GM23338 (cell line): ENCODE results near the gene CRYBG1. TPM values are rescaled to one million over a fixed set of nuclear protein-coding genes. Genes with fewer than 3 reads are reported as not detected.

Experiments used
- ATAC-seq: fragments of 200-7000 bp; cut with Tn5 transposase; 3 replicates; pipeline ENCODE4 v1.9.1; 2020
- DNase-seq: peaks from one replicate; pipeline ENCODE4 v3.0.0-alpha.2; 2015; ENCODE audit warnings: low spot score
- H2AFZ ChIP-seq: fragments of 200-600 bp; sonication (generic); 2 replicates; pipeline ENCODE4 v1.8.0; 2016; ENCODE audit warnings: antibody characterized with exemption, mild to moderate bottlenecking, moderate library complexity
- H3F3A ChIP-seq: fragments of 200-600 bp; sonication (generic); replicated peaks from 2 replicates; pipeline ENCODE4 v1.8.0; 2017; ENCODE audit warnings: antibody characterized with exemption, mixed run types, low read depth
- H3K27ac ChIP-seq: fragments of 200-600 bp; sonication (generic); 2 replicates; pipeline ENCODE4 v1.6.1; 2016; ENCODE audit warnings: low read depth
- H3K27me3 ChIP-seq: fragments of 200-600 bp; sonication (generic); 2 replicates; pipeline ENCODE4 v1.8.0; 2016; ENCODE audit warnings: mild to moderate bottlenecking, mixed run types, moderate library complexity; ENCODE audit not compliant: insufficient read depth
- H3K36me3 ChIP-seq: fragments of 200-600 bp; sonication (generic); 2 replicates; pipeline ENCODE4 v1.8.0; 2016; ENCODE audit warnings: mild to moderate bottlenecking; ENCODE audit not compliant: insufficient read depth
- H3K4me1 ChIP-seq: fragments of 200-600 bp; sonication (generic); 2 replicates; pipeline ENCODE4 v1.8.0; 2016; ENCODE audit warnings: mild to moderate bottlenecking, moderate library complexity; ENCODE audit not compliant: insufficient read depth
- H3K4me2 ChIP-seq: fragments of 200-600 bp; sonication (generic); 2 replicates; pipeline ENCODE4 v1.7.1; 2017; ENCODE audit warnings: mixed run types
- H3K4me3 ChIP-seq: fragments of 200-600 bp; sonication (generic); 2 replicates; pipeline ENCODE4 v1.6.1; 2016; ENCODE audit warnings: mixed run types
- H3K79me2 ChIP-seq: fragments of 200-600 bp; sonication (generic); replicated peaks from 2 replicates; pipeline ENCODE4 v1.8.0; 2017; ENCODE audit warnings: mild to moderate bottlenecking; ENCODE audit not compliant: insufficient read depth
- H3K9me2 ChIP-seq: fragments of 200-600 bp; sonication (generic); 2 replicates; pipeline ENCODE4 v1.8.0; 2017; ENCODE audit not compliant: insufficient read depth
- H4K20me1 ChIP-seq: fragments of 200-600 bp; sonication (generic); replicated peaks from 2 replicates; pipeline ENCODE4 v1.8.0; 2017; ENCODE audit warnings: mild to moderate bottlenecking; ENCODE audit not compliant: insufficient read depth
- H3K27ac Mint-ChIP-seq: 2 replicates; pipeline ENCODE4 v1.8.0; 2020; ENCODE audit warnings: inconsistent platforms, mild to moderate bottlenecking, moderate library complexity, mixed read lengths
- H3K27me3 Mint-ChIP-seq: 3 replicates; pipeline ENCODE4 v1.8.0; 2022; ENCODE audit warnings: low read depth, mild to moderate bottlenecking, moderate library complexity, mixed read lengths, inconsistent platforms; ENCODE audit not compliant: insufficient read depth, poor library complexity
- H3K36me3 Mint-ChIP-seq: 3 replicates; pipeline ENCODE4 v1.8.0; 2021; ENCODE audit warnings: low read depth, mild to moderate bottlenecking, inconsistent platforms, moderate library complexity, mixed read lengths
- H3K4me1 Mint-ChIP-seq: 3 replicates; pipeline ENCODE4 v1.8.0; 2020; ENCODE audit warnings: mild to moderate bottlenecking, inconsistent platforms, mixed read lengths
- H3K4me3 Mint-ChIP-seq: 3 replicates; pipeline ENCODE4 v1.8.0; 2021; ENCODE audit warnings: moderate library complexity, mild to moderate bottlenecking, inconsistent platforms, mixed read lengths
- H3K9me3 Mint-ChIP-seq: 3 replicates; pipeline ENCODE4 v1.8.0; 2020; ENCODE audit warnings: moderate library complexity, mild to moderate bottlenecking, inconsistent platforms, mixed read lengths
- CREB1 ChIP-seq: fragments of 250-450 bp; sonication (Bioruptor Pico); IDR thresholded peaks from 2 replicates; pipeline ENCODE4 v1.5.0; 2020; ENCODE audit warnings: low read depth, mild to moderate bottlenecking, moderate library complexity
- JUNB ChIP-seq: IDR thresholded peaks from one replicate; pipeline ENCODE4 v1.6.1; 2016; ENCODE audit warnings: antibody characterized with exemption; ENCODE audit not compliant: unreplicated experiment
- NANOG ChIP-seq: IDR thresholded peaks from 2 replicates; pipeline ENCODE4 v1.6.1; 2016; ENCODE audit warnings: antibody characterized with exemption, borderline replicate concordance
- STAT1 ChIP-seq: IDR thresholded peaks from one replicate; pipeline ENCODE4 v1.6.1; 2016; ENCODE audit warnings: antibody characterized with exemption; ENCODE audit not compliant: unreplicated experiment
- ZNF114 ChIP-seq: fragments of 250-450 bp; sonication (Bioruptor Pico); IDR thresholded peaks from 2 replicates; pipeline ENCODE4 v1.5.0; 2020; ENCODE audit warnings: mild to moderate bottlenecking, moderate library complexity
- ZNF331 ChIP-seq: fragments of 250-450 bp; sonication (Bioruptor Pico); IDR thresholded peaks from 2 replicates; pipeline ENCODE4 v1.5.0; 2020; ENCODE audit warnings: low read depth, mild to moderate bottlenecking, moderate library complexity
- polyA plus RNA-seq: library from polyadenylated mRNA; unstranded; fragments of >200 nt; fragmentation: Nextera tagmentation; extraction: Ambion mirVana; gene quantifications from 2 replicates; pipeline ENCODE4 v1.2.1, GENCODE V29; 2016
- total RNA-seq: library from RNA; depleted of rRNA; stranded (reverse); fragments of >200 nt; shearing (Covaris generic); gene quantifications from 2 replicates; pipeline ENCODE4 v1.2.3, GENCODE V29; 2014
- TF ChIP-seq, protein P1 (sequence below): IDR thresholded peaks from one replicate; pipeline ENCODE4 v1.6.1; 2018; ENCODE audit warnings: antibody characterized with exemption; ENCODE audit not compliant: unreplicated experiment
- TF ChIP-seq, protein P2 (sequence below), 2 experiments: fragments of 200-600 bp in 1 of 2; sonication (generic) in 1 of 2; conservative IDR thresholded peaks; 2 replicates each; pipeline versions ENCODE4 v1.5.1 to v1.6.1; 2016 to 2017; ENCODE audit warnings: antibody characterized with exemption in 2 of 2, low read depth in 2 of 2, mild to moderate bottlenecking in 2 of 2, moderate library complexity in 1 of 2
- TF ChIP-seq, protein P3 (sequence below): fragments of 250-450 bp; sonication (Bioruptor Pico); IDR thresholded peaks from 2 replicates; pipeline ENCODE4 v1.5.0; 2020; ENCODE audit warnings: mild to moderate bottlenecking, moderate library complexity
- TF ChIP-seq, protein P4 (sequence below): IDR thresholded peaks from 2 replicates; pipeline ENCODE4 v1.6.1; 2016; ENCODE audit warnings: antibody characterized with exemption

The CRYBG1 gene
- total and polyA plus RNA-seq, 2 experiments from 2014 or later: 3.7 to 17.2 TPM

DNA sequence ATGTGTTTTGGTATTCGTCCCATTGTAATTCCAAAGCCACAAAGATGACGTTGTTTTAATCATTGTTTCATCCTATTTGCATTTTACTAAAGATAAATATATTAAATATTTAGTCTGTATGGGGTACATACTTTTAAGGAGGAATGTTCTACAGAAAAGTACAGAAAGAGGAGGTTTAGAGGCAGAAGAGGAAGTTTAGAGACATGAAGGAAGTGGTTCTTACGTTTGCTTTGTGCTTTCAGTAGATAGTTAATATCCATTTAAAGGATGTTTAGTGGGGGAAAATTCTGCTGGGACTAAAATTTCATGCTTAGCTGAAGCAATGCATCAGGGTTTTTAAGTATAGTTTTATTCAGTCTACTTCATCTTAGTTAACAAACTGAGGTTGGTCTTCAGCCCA lies 116.6 kb downstream of the CRYBG1 start:
- DNase-seq (no peak), ATAC-seq (no peak)
- H3K27ac ChIP-seq: no peak overlapping the region
- H4K20me1 ChIP-seq: no peaks in the 10 kb centered on the region
- H3K4me3 ChIP-seq: no peak overlapping the region
- H3K79me2 ChIP-seq: no peaks in the 10 kb centered on the region
- H3K36me3 ChIP-seq: no peaks in the 10 kb centered on the region
- H3K4me1 ChIP-seq: no peaks in the 10 kb centered on the region
- H3K4me3 Mint-ChIP-seq: no peak overlapping the region
- no peak overlapping the region for H3K4me2 ChIP-seq
- no peak overlapping the region for H3K27ac Mint-ChIP-seq
- no peaks in the 10 kb centered on the region for H3F3A ChIP-seq
- H3K27me3 ChIP-seq: no peaks in the 10 kb centered on the region
- H2AFZ ChIP-seq: no peak overlapping the region
- H3K9me2 ChIP-seq: no peaks in the 10 kb centered on the region
- no peaks in the 10 kb centered on the region for H3K4me1 Mint-ChIP-seq
- H3K9me3 Mint-ChIP-seq: no peaks in the 10 kb centered on the region
- peaks cover 2% of the 10 kb centered on the region for H3K27me3 Mint-ChIP-seq
- peaks cover 3% of the 10 kb centered on the region; the same call in 1 of the 3 replicates for H3K36me3 Mint-ChIP-seq
- TF ChIP-seq ZNF331 (CRISPR knock-in tag) (no peak), ZNF114 (CRISPR knock-in tag) (no peak), JUNB (no peak), STAT1 (no peak)
- TF ChIP-seq, protein P1, sequence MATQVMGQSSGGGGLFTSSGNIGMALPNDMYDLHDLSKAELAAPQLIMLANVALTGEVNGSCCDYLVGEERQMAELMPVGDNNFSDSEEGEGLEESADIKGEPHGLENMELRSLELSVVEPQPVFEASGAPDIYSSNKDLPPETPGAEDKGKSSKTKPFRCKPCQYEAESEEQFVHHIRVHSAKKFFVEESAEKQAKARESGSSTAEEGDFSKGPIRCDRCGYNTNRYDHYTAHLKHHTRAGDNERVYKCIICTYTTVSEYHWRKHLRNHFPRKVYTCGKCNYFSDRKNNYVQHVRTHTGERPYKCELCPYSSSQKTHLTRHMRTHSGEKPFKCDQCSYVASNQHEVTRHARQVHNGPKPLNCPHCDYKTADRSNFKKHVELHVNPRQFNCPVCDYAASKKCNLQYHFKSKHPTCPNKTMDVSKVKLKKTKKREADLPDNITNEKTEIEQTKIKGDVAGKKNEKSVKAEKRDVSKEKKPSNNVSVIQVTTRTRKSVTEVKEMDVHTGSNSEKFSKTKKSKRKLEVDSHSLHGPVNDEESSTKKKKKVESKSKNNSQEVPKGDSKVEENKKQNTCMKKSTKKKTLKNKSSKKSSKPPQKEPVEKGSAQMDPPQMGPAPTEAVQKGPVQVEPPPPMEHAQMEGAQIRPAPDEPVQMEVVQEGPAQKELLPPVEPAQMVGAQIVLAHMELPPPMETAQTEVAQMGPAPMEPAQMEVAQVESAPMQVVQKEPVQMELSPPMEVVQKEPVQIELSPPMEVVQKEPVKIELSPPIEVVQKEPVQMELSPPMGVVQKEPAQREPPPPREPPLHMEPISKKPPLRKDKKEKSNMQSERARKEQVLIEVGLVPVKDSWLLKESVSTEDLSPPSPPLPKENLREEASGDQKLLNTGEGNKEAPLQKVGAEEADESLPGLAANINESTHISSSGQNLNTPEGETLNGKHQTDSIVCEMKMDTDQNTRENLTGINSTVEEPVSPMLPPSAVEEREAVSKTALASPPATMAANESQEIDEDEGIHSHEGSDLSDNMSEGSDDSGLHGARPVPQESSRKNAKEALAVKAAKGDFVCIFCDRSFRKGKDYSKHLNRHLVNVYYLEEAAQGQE: no peak

DNA sequence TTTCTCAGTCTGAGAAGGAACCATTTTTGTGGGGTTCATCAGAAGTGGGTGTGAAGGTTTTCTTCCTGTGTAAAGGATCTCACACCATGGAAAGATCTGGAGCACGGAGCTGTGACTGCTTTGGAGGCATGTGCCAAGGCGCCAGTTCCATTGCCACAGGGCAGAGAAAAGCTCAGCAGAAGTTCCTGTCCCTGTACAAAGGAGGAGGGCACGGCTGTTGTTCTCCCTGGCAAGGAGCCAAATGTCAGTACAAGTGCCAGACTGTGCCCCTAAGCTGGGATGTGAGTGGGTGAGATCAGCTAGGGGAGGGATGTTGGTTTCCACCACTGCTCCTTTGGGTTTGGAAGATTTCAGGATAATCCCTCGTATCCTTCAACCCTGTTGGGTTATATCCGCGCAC lies 117.3 kb downstream of the CRYBG1 start:
- Histone ChIP-seq H4K20me1 (no peaks in the 10 kb centered on the region), H3K4me3 (no peak overlapping the region), H3K27ac (no peak overlapping the region), H3F3A (no peaks in the 10 kb centered on the region), H3K79me2 (no peaks in the 10 kb centered on the region), H3K36me3 (no peaks in the 10 kb centered on the region), H3K27me3 (no peaks in the 10 kb centered on the region), H3K4me2 (no peak overlapping the region), H3K9me2 (no peaks in the 10 kb centered on the region), H3K4me1 (no peaks in the 10 kb centered on the region), H2AFZ (no peak overlapping the region)
- ATAC-seq (no peak), DNase-seq (no peak)
- no peak overlapping the region for H3K4me3 Mint-ChIP-seq
- no peaks in the 10 kb centered on the region for H3K4me1 Mint-ChIP-seq
- H3K27me3 Mint-ChIP-seq: peaks cover 2% of the 10 kb centered on the region
- H3K27ac Mint-ChIP-seq: no peak overlapping the region
- H3K9me3 Mint-ChIP-seq: no peaks in the 10 kb centered on the region
- peaks cover 3% of the 10 kb centered on the region; the same call in 1 of the 3 replicates for H3K36me3 Mint-ChIP-seq
- TF ChIP-seq, protein P2, sequence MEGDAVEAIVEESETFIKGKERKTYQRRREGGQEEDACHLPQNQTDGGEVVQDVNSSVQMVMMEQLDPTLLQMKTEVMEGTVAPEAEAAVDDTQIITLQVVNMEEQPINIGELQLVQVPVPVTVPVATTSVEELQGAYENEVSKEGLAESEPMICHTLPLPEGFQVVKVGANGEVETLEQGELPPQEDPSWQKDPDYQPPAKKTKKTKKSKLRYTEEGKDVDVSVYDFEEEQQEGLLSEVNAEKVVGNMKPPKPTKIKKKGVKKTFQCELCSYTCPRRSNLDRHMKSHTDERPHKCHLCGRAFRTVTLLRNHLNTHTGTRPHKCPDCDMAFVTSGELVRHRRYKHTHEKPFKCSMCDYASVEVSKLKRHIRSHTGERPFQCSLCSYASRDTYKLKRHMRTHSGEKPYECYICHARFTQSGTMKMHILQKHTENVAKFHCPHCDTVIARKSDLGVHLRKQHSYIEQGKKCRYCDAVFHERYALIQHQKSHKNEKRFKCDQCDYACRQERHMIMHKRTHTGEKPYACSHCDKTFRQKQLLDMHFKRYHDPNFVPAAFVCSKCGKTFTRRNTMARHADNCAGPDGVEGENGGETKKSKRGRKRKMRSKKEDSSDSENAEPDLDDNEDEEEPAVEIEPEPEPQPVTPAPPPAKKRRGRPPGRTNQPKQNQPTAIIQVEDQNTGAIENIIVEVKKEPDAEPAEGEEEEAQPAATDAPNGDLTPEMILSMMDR (conservative IDR thresholded peaks at IDR 0.05; ENCODE audit: low read depth in 2 of 2): no peak
- no peak for TF ChIP-seq ZNF114 (CRISPR knock-in tag)
- TF ChIP-seq, protein P3, sequence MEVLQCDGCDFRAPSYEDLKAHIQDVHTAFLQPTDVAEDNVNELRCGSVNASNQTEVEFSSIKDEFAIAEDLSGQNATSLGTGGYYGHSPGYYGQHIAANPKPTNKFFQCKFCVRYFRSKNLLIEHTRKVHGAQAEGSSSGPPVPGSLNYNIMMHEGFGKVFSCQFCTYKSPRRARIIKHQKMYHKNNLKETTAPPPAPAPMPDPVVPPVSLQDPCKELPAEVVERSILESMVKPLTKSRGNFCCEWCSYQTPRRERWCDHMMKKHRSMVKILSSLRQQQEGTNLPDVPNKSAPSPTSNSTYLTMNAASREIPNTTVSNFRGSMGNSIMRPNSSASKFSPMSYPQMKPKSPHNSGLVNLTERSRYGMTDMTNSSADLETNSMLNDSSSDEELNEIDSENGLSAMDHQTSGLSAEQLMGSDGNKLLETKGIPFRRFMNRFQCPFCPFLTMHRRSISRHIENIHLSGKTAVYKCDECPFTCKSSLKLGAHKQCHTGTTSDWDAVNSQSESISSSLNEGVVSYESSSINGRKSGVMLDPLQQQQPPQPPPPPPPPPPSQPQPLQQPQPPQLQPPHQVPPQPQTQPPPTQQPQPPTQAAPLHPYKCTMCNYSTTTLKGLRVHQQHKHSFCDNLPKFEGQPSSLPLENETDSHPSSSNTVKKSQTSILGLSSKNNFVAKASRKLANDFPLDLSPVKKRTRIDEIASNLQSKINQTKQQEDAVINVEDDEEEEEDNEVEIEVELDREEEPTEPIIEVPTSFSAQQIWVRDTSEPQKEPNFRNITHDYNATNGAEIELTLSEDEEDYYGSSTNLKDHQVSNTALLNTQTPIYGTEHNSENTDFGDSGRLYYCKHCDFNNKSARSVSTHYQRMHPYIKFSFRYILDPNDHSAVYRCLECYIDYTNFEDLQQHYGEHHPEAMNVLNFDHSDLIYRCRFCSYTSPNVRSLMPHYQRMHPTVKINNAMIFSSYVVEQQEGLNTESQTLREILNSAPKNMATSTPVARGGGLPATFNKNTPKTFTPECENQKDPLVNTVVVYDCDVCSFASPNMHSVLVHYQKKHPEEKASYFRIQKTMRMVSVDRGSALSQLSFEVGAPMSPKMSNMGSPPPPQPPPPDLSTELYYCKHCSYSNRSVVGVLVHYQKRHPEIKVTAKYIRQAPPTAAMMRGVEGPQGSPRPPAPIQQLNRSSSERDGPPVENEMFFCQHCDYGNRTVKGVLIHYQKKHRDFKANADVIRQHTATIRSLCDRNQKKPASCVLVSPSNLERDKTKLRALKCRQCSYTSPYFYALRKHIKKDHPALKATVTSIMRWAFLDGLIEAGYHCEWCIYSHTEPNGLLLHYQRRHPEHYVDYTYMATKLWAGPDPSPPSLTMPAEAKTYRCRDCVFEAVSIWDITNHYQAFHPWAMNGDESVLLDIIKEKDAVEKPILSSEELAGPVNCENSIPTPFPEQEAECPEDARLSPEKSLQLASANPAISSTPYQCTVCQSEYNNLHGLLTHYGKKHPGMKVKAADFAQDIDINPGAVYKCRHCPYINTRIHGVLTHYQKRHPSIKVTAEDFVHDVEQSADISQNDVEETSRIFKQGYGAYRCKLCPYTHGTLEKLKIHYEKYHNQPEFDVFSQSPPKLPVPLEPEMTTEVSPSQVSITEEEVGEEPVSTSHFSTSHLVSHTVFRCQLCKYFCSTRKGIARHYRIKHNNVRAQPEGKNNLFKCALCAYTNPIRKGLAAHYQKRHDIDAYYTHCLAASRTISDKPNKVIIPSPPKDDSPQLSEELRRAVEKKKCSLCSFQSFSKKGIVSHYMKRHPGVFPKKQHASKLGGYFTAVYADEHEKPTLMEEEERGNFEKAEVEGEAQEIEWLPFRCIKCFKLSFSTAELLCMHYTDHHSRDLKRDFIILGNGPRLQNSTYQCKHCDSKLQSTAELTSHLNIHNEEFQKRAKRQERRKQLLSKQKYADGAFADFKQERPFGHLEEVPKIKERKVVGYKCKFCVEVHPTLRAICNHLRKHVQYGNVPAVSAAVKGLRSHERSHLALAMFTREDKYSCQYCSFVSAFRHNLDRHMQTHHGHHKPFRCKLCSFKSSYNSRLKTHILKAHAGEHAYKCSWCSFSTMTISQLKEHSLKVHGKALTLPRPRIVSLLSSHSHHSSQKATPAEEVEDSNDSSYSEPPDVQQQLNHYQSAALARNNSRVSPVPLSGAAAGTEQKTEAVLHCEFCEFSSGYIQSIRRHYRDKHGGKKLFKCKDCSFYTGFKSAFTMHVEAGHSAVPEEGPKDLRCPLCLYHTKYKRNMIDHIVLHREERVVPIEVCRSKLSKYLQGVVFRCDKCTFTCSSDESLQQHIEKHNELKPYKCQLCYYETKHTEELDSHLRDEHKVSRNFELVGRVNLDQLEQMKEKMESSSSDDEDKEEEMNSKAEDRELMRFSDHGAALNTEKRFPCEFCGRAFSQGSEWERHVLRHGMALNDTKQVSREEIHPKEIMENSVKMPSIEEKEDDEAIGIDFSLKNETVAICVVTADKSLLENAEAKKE (CRISPR knock-in tag): no peak
- no peak for TF ChIP-seq ZNF331 (CRISPR knock-in tag)
- TF ChIP-seq NANOG: no peak
- TF ChIP-seq, protein P4, sequence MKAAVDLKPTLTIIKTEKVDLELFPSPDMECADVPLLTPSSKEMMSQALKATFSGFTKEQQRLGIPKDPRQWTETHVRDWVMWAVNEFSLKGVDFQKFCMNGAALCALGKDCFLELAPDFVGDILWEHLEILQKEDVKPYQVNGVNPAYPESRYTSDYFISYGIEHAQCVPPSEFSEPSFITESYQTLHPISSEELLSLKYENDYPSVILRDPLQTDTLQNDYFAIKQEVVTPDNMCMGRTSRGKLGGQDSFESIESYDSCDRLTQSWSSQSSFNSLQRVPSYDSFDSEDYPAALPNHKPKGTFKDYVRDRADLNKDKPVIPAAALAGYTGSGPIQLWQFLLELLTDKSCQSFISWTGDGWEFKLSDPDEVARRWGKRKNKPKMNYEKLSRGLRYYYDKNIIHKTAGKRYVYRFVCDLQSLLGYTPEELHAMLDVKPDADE: no peak
- no peak for TF ChIP-seq CREB1 (CRISPR knock-in tag)
- TF ChIP-seq STAT1: no peak
- TF ChIP-seq JUNB: no peak
